Pancreas (tissue), 10 donors: Measurements from ENCODE around the gene CD59. TPM values are rescaled to one million over a fixed set of nuclear protein-coding genes. Genes with fewer than 3 reads are reported as not detected.

Experiments
- ATAC-seq, 4 donors: fragments of 200-7000 bp; cut with Tn5 transposase; one replicate each; pipeline versions ENCODE4 v1.8.0 to v1.9.1; 2020; ENCODE audit warnings: mild to moderate bottlenecking in 4 of 4, moderate library complexity in 4 of 4
- DNase-seq, 6 donors: peaks; one replicate each; pipeline ENCODE4 v3.0.0-alpha.2; 2020
- FAIRE-seq: peaks from 2 replicates; lab custom pipeline; 2012; peaks lifted over from hg19 to GRCh38; lab: Jason Lieb, UNC
- H3K27ac ChIP-seq, 4 donors: fragments of 200-600 bp; sonication (generic); 1 replicate in 3 of 4; 2 replicates in 1 of 4; pipeline versions ENCODE4 v1.5.0 to v1.8.0; 2020
- H3K27me3 ChIP-seq, 4 donors: fragments of 200-600 bp; one replicate each; pipeline ENCODE4 v1.8.0; 2021
- H3K36me3 ChIP-seq, 3 donors: fragments of 200-600 bp; sonication (generic) in 1 of 3; one replicate each; pipeline versions ENCODE4 v1.5.0 to v1.8.0; 2020 to 2021
- H3K4me1 ChIP-seq, 3 donors: fragments of 200-600 bp; one replicate each; pipeline ENCODE4 v1.8.0; 2021
- H3K4me3 ChIP-seq, 4 donors: fragments of 200-600 bp; sonication (generic) in 2 of 4; one replicate each; pipeline versions ENCODE4 v1.5.0 to v1.8.0; 2020 to 2021
- H3K9me3 ChIP-seq, 4 donors: fragments of 200-600 bp; one replicate each; pipeline ENCODE4 v1.8.0; 2021
- WGBS, 2 donors: extraction: QIAGEN DNeasy Blood & Tissue Kit; methylation state at CpG; one replicate each; pipeline ENCODE4 v1.1.7; 2013; 5-methylcytosine and 5-hydroxymethylcytosine counted together
- intact Hi-C, 3 donors: fragments of 100-400 bp; cut with DNase I; formaldehyde crosslinking; loops; one replicate each; pipeline versions ENCODE4 v1.11.1 to v1.14.2; 2022
- polyA plus RNA-seq, 2 donors: library from polyadenylated mRNA; stranded (reverse); fragments of 200-250 nt; gene quantifications; one replicate each; pipeline ENCODE4 v1.2.3, GENCODE V29; 2013
- total RNA-seq, 6 donors: library from RNA; stranded (reverse); fragmentation: NEBNext Ultra II Directional in 4 of 6; extraction: Animal tissue kit (Norgen Biotek cat#: 25700) in 4 of 6; gene quantifications; one replicate each; pipeline versions ENCODE4 v1.2.1 to v1.2.4, GENCODE V29; 2021 to 2023
- TF ChIP-seq, protein P1 (sequence below), 4 donors: fragments of 200-600 bp; sonication (generic) in 3 of 4; IDR thresholded peaks; one replicate each; pipeline versions ENCODE4 v1.5.0 to v1.8.0; 2021; ENCODE audit warnings: antibody characterized with exemption in 4 of 4
- donor health status: healthy with polysubstance abuse.
- donor health status: DM: no; HTN: no; CAD: no; lungs with moderate emphysema.
- donor health status: DM: no; HTN: no; CAD: no.
- donor health status: control.
- donor health status: control.
- donor health status: Bipolar disorder and iron deficiency.
- donor health status: DM: yes; HTN: yes; CAD: no.
- donor health status: DM: no; HTN: no; CAD: no.
- donor health status: DM: no; HTN: no; CAD: no.
- donor health status: DM: yes; HTN: yes; CAD: no.

Gene CD59
- total and polyA plus RNA-seq, 8 donors = 44.4 to 495 (median 170) TPM

DNA sequence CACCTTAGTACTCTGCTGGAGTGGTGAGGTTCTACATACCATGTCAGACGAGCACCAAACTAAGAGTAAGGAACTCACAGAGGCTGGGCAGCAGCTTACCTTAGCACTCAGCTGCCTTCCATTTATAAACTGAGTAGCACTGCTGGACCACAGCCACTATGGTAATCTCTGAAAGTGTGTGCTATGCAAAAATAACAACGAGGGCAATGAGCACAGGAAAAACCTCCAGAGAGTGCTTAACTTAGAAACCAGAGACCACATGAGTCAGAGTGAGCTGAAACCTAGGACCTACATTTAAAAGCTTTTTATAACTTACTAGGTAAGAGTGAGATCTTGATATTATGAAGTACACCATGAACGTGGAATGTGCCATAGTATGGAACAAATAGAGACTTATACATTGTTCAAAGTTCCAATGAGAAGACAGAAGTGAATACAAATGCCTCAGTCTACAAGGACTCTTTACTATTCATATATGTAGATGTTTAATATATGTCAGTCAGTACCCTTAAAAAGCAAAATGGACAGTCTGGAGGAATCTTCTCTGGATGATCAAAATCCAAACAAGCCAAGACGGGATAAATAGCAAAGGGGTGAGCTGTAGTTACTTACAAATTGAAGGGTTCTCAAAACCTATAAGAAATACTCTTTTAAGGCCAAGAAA, 17.2 kb upstream of the CD59 start:
- intact Hi-C loops = no loop called here
- Histone ChIP-seq H3K9me3 (no peaks in the 10 kb centered on the region), H3K4me3 (no peak overlapping the region), H3K27me3 (no peaks in the 10 kb centered on the region), H3K27ac (no peak overlapping the region), H3K4me1 (peaks cover 0 to under 1% (median under 1%) of the 10 kb centered on the region in 3 donors), H3K36me3 (peaks cover 4 to 71% (median 5%) of the 10 kb centered on the region in 3 donors)
- ATAC-seq = peak in 1 of 4 donors; percentile 18
- TF ChIP-seq, protein P1, sequence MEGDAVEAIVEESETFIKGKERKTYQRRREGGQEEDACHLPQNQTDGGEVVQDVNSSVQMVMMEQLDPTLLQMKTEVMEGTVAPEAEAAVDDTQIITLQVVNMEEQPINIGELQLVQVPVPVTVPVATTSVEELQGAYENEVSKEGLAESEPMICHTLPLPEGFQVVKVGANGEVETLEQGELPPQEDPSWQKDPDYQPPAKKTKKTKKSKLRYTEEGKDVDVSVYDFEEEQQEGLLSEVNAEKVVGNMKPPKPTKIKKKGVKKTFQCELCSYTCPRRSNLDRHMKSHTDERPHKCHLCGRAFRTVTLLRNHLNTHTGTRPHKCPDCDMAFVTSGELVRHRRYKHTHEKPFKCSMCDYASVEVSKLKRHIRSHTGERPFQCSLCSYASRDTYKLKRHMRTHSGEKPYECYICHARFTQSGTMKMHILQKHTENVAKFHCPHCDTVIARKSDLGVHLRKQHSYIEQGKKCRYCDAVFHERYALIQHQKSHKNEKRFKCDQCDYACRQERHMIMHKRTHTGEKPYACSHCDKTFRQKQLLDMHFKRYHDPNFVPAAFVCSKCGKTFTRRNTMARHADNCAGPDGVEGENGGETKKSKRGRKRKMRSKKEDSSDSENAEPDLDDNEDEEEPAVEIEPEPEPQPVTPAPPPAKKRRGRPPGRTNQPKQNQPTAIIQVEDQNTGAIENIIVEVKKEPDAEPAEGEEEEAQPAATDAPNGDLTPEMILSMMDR (IDR thresholded peaks at IDR 0.05) = no peak
- FAIRE-seq = no peak
- 45 to 55% methylated on average over 4 of the region's 4 CpGs for WGBS, 2 donors
- DNase-seq = no peak

DNA sequence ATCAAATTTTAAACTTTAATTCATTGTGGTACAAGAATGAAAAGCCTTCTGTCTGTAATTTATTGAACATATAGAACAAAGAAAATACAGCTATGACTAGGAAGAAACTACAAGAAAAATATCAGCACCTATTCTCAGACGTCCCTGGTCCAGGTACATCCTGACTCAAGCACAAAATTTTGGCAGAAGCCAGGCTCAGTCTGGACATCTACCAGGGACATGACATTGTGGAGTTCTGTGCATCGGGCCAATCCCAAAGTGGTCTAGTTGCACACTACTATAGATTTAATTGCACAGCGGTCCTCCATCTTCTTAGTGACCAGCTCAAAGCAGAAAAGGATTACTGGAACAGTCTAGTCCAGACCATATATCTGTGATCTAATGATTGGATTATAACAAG, 15.7 kb upstream of the CD59 start:
- Histone ChIP-seq H3K9me3 (no peaks in the 10 kb centered on the region), H3K27ac (no peak overlapping the region), H3K27me3 (no peaks in the 10 kb centered on the region), H3K4me1 (peaks cover 5 to 9% (median 7%) of the 10 kb centered on the region in 3 donors), H3K4me3 (no peak overlapping the region), H3K36me3 (peaks cover 4 to 61% (median 5%) of the 10 kb centered on the region in 3 donors)
- 84 to 90% methylated on average over 3 of the region's 3 CpGs for WGBS, 2 donors
- ATAC-seq (no peak), FAIRE-seq (no peak), DNase-seq (no peak)
- intact Hi-C loops = no loop called here
- TF ChIP-seq, protein P1 (IDR thresholded peaks at IDR 0.05) = no peak

DNA sequence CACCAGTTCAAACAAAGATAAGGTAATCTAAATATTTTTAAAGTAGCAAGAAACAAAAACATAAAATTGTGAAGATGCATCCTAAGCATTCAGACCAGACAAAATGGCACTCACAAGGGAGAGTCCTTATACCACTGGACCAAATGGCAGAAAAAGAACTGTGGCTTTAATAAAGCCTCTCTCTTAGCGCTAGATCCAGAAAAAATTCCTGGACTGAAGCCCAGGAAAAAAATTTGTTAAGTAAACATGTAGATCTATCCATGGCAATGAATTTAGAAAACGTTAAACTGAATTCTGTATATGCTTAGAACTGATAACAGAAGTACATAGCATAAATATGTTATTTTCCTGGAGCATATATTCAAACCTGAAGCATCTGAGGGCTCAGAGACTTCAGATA, 11.8 kb upstream of the CD59 start:
- ATAC-seq (peak in 3 of 4 donors; percentile 61 to 80 (median 73)), FAIRE-seq (peak; percentile 17), DNase-seq (no peak)
- H3K9me3 ChIP-seq = no peaks in the 10 kb centered on the region
- WGBS, 2 donors = 3 to 6% methylated on average over 2 of the region's 2 CpGs
- intact Hi-C loops = loop anchor here in 2 of 3 donors (10.0 kb wide), 2 partner anchors 203 to 383 kb away; no protein-coding TSS in a partner anchor
- H3K27ac ChIP-seq = no peak overlapping the region
- peaks cover 0 to 29% (median 3%) of the 10 kb centered on the region in 3 donors for H3K36me3 ChIP-seq
- H3K27me3 ChIP-seq = no peaks in the 10 kb centered on the region
- no peak overlapping the region for H3K4me3 ChIP-seq
- peaks cover 5 to 18% (median 9%) of the 10 kb centered on the region in 3 donors for H3K4me1 ChIP-seq
- TF ChIP-seq, protein P1 (IDR thresholded peaks at IDR 0.05) = no peak

DNA sequence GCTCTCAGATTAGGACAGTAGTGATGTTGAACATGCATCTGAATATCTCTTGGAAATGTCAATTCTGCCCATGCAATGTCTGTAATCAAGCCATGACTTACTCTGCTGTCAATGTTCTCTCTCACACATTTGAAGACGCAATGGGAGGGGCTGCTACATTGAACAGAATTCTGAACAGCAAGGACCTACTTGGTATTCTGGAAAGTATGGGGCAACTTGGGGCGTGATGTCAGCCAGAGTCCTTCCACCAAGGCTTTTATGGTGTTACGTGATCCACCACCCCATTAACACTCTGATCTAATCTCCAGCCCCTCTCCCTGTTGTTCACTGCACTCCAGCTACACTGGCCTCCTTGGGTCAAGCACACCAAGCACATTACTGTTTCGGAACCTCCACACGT, 7.1 kb upstream of the CD59 start:
- DNase-seq = no peak
- TF ChIP-seq, protein P1 (IDR thresholded peaks at IDR 0.05) = no peak
- intact Hi-C loops = loop anchor here in 2 of 3 donors (10.0 kb wide), 2 partner anchors 198 to 378 kb away; no protein-coding TSS in a partner anchor
- no peaks in the 10 kb centered on the region for H3K27me3 ChIP-seq
- no peak for ATAC-seq
- H3K4me3 ChIP-seq = no peak overlapping the region
- no peak overlapping the region for H3K27ac ChIP-seq
- H3K36me3 ChIP-seq = peaks cover 0 to 11% (median 0%) of the 10 kb centered on the region in 3 donors
- peaks cover 3 to 17% (median 7%) of the 10 kb centered on the region in 3 donors for H3K4me1 ChIP-seq
- 91 to 93% methylated on average over 5 of the region's 5 CpGs for WGBS, 2 donors
- no peaks in the 10 kb centered on the region for H3K9me3 ChIP-seq
- FAIRE-seq = no peak
